ENCODE results near the gene KCNIP1. TPM values are rescaled to one million over a fixed set of nuclear protein-coding genes. Genes with fewer than 3 reads are reported as not detected.

Gene KCNIP1
- total and polyA plus RNA-seq, 8 donors: 0.35 to 4.9 (median 2.5) TPM

DNA sequence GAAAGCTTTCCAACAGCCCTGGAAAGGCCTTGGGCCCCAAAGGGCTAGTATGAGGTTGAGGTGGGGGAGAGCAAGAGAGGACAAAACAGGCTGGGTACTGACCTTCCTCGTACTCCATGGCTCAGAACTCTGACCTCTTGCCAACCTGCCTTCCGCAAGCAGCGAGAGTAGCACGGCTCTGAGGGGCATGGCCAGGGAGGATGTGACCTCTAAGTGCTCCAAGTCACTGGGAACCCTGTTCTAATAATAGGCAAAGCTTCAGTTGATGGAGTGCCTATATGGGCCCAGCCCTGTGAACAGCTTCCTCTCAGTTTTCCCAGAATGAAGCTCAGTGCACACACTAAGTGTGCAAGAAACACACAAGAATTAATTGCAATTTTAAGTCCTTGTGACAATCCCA is 152.1 kb downstream of the KCNIP1 start:
- intact Hi-C loops (cut with DNase I): no loop called here
- Histone ChIP-seq H3K9me3 (no peaks in the 10 kb centered on the region), H3K27ac (no peak overlapping the region), H3K4me1 (no peaks in the 10 kb centered on the region), H3K36me3 (no peaks in the 10 kb centered on the region), H3K27me3 (no peaks in the 10 kb centered on the region), H3K4me3 (no peak overlapping the region)
- ATAC-seq: no peak
- no peak for DNase-seq
- TF ChIP-seq CTCF (IDR thresholded peaks at IDR 0.05): no peak

DNA sequence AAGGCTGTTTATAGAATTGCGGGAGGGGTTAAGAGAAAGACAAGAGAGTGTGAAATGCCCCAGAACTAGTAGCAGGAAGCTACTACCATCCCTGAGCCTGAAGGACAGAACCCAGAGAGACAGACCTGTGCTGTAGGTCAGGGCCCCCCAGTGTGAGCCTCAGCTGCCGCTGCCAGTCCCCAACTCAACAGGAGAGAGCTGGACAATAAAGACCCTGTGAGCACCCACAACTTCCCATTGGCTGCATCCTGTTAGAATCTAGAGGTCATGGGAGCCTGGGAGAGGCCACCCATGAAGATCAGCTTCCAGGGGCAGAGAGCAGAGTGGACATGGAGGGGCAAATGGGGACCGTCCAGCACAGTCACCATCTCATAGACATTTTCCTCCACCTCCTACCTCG is 152.5 kb downstream of the KCNIP1 start:
- intact Hi-C loops (cut with DNase I): no loop called here
- Histone ChIP-seq H3K4me1 (no peaks in the 10 kb centered on the region), H3K27ac (no peak overlapping the region), H3K27me3 (no peaks in the 10 kb centered on the region), H3K36me3 (no peaks in the 10 kb centered on the region), H3K9me3 (no peaks in the 10 kb centered on the region), H3K4me3 (no peak overlapping the region)
- DNase-seq (no peak), ATAC-seq (no peak)
- TF ChIP-seq CTCF (IDR thresholded peaks at IDR 0.05): no peak

DNA sequence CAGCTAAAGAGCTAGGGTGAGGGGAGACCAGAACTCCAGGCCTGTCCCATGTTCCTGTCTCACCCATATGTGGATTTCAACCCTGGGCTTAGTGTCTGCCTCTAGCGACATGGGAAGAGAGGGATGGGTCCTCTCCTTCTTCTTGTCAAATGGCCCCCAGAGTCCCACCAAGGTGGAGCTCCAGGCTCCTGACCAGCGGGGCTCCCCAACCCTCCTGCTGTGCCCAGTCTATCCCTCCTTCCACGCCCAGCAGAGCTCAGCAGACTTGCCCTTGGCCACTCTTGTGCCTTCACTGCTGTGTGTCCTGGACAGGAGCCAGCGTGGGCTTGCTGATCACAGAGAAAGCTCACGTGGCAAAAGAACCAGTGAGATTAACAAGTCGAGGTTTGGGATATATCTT is 156.7 kb downstream of the KCNIP1 start:
- DNase-seq (no peak), ATAC-seq (no peak)
- H3K4me3 ChIP-seq: no peak overlapping the region
- H3K4me1 ChIP-seq: no peaks in the 10 kb centered on the region
- H3K36me3 ChIP-seq: no peaks in the 10 kb centered on the region
- peaks cover 0 to 5% of the 10 kb centered on the region in 2 donors for H3K27me3 ChIP-seq
- H3K9me3 ChIP-seq: no peaks in the 10 kb centered on the region
- no peak overlapping the region for H3K27ac ChIP-seq
- TF ChIP-seq CTCF (IDR thresholded peaks at IDR 0.05): no peak
- intact Hi-C loops (cut with DNase I): no loop called here

DNA sequence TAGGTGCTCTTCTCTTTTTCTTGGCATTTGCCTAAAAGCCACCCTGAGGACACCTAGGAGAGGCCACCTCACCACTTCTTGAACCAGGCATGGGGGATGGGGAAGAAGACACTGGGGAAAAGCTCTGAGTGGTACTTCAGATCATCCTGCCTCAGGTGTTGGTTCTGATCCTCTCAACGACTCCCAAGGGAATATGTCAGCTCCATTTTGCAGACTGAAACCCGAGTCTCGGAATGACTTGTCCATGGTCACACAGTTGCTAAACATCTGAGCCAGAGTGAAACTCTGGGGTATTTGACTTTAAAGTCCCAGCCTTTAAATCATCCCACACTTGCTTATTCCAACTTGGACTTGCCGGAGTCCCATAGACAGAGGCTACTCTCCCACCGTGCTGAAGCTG is 159.1 kb downstream of the KCNIP1 start:
- DNase-seq (no peak), ATAC-seq (no peak)
- H3K27ac ChIP-seq: no peak overlapping the region
- H3K36me3 ChIP-seq: no peaks in the 10 kb centered on the region
- no peak for TF ChIP-seq CTCF (IDR thresholded peaks at IDR 0.05)
- no peaks in the 10 kb centered on the region for H3K4me1 ChIP-seq
- no peak overlapping the region for H3K4me3 ChIP-seq
- no peaks in the 10 kb centered on the region for H3K9me3 ChIP-seq
- H3K27me3 ChIP-seq: peaks cover 0 to 5% of the 10 kb centered on the region in 2 donors
- intact Hi-C loops (cut with DNase I): no loop called here

DNA sequence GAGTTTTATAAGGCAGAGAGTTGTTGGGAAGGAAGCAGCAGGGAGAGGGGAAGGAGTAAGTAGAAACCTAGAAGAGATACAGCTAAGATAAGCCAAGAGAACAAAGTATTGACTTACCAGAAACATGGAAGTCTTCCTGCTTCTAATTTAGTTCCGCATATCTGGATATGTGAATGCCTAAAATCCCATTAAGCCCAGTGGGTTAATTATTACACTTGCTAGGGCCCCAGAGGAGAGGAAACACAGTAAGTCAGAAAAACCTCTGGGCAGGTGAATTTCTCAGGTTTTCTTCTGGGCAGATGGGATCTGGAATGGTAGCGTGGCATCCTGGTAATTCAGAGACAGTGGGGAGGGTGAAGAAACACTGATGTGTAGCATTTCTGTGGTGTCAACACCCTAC is 175.0 kb downstream of the KCNIP1 start:
- H3K4me1 ChIP-seq: peaks cover 0 to 5% of the 10 kb centered on the region in 2 donors
- no peak for ATAC-seq
- no peak for DNase-seq

More for the DNA sequence above, 175.0 kb downstream of the KCNIP1 start:
- TF ChIP-seq CTCF (IDR thresholded peaks at IDR 0.05): no peak
- H3K4me3 ChIP-seq: no peak overlapping the region
- H3K27ac ChIP-seq: no peak overlapping the region
- intact Hi-C loops (cut with DNase I): no loop called here
- no peaks in the 10 kb centered on the region for H3K36me3 ChIP-seq
- H3K27me3 ChIP-seq: peaks cover 8 to 79% of the 10 kb centered on the region in 2 donors
- H3K9me3 ChIP-seq: no peaks in the 10 kb centered on the region

Measured in left lung (tissue), 10 donors.